Parathyroid adenoma (tissue), 2 donors: ENCODE measurements around the gene ANTXRL.
"Not testable (repeated sequence)": the region's sequence is repeated elsewhere in the genome, so short reads cannot be mapped to it uniquely, and the experiment has no call there.

Experiments
- H2AFZ ChIP-seq: fragments of 300-600 bp; sonication (generic); one replicate; pipeline ENCODE4 v1.7.0; 2017; ENCODE audit warnings: antibody characterized with exemption, mild to moderate bottlenecking
- H3K27ac ChIP-seq: fragments of 300-600 bp; sonication (generic); one replicate; pipeline ENCODE4 v1.7.0; 2017
- H3K27me3 ChIP-seq: fragments of 300-600 bp; sonication (generic); one replicate; pipeline ENCODE4 v1.7.0; 2017; ENCODE audit warnings: low read length; ENCODE audit not compliant: control insufficient read depth, insufficient read depth
- H3K36me3 ChIP-seq: fragments of 300-600 bp; sonication (generic); one replicate; pipeline ENCODE4 v1.7.0; 2017; ENCODE audit warnings: low read length; ENCODE audit not compliant: control insufficient read depth, insufficient read depth
- H3K4me1 ChIP-seq: fragments of 300-600 bp; sonication (generic); one replicate; pipeline ENCODE4 v1.7.0; 2017; ENCODE audit warnings: control low read depth
- H3K4me2 ChIP-seq: fragments of 300-600 bp; sonication (generic); one replicate; pipeline ENCODE4 v1.7.0; 2017; ENCODE audit warnings: low read length
- H3K4me3 ChIP-seq: fragments of 300-600 bp; sonication (generic); one replicate; pipeline ENCODE4 v1.7.0; 2017; ENCODE audit warnings: low read depth, low read length
- H3K79me2 ChIP-seq: fragments of 300-600 bp; sonication (generic); one replicate; pipeline ENCODE4 v1.7.0; 2017; ENCODE audit warnings: control low read depth
- H3K9ac ChIP-seq: fragments of 300-600 bp; sonication (generic); one replicate; pipeline ENCODE4 v1.7.0; 2017; ENCODE audit warnings: mild to moderate bottlenecking
- H3K9me3 ChIP-seq: fragments of 300-600 bp; sonication (generic); one replicate; pipeline ENCODE4 v1.7.0; 2017; ENCODE audit warnings: low read length; ENCODE audit not compliant: control insufficient read depth
- CTCF ChIP-seq: fragments of 300-600 bp; sonication (generic); IDR thresholded peaks from one replicate; pipeline ENCODE4 v1.7.0; 2017; ENCODE audit warnings: antibody characterized with exemption, mild to moderate bottlenecking
- donor health status: primary hyperparathyroidism.

ANTXRL gene

GRCh38 chr10:46294641-46295220, 7.9 kb downstream of the ANTXRL start:
- Histone ChIP-seq H3K4me1 (peaks cover 35% of the 10 kb centered on the region), H3K27me3 (no peaks in the 10 kb centered on the region), H3K27ac (no peak overlapping the region), H3K79me2 (no peaks in the 10 kb centered on the region), H3K4me2 (no peak overlapping the region), H3K9me3 (no peaks in the 10 kb centered on the region), H3K36me3 (no peaks in the 10 kb centered on the region), H2AFZ (peak overlapping the region; percentile 73), H3K4me3 (no peak overlapping the region), H3K9ac (no peak overlapping the region)
- TF ChIP-seq CTCF: no peak

GRCh38 chr10:46295350-46296010, 8.7 kb downstream of the ANTXRL start:
- not testable (repeated sequence) for H3K27me3 ChIP-seq, H3K27ac ChIP-seq, H3K4me3 ChIP-seq, H3K36me3 ChIP-seq, H3K9me3 ChIP-seq, H3K9ac ChIP-seq, H3K79me2 ChIP-seq, H2AFZ ChIP-seq, H3K4me2 ChIP-seq
- peaks cover 42% of the 10 kb centered on the region for H3K4me1 ChIP-seq

- peaks cover 47% of the 10 kb centered on the region for H3K4me1 ChIP-seq
- H3K9me3 ChIP-seq, H3K27ac ChIP-seq, H3K27me3 ChIP-seq, H3K4me3 ChIP-seq, H2AFZ ChIP-seq, H3K9ac ChIP-seq, H3K79me2 ChIP-seq, H3K36me3 ChIP-seq, H3K4me2 ChIP-seq: not testable (repeated sequence)
These were observed 9.3 kb downstream of the ANTXRL start for GRCh38 chr10:46296086-46296485.

GRCh38 chr10:46296641-46297141, 9.9 kb downstream of the ANTXRL start:
- no peak overlapping the region for H3K4me2 ChIP-seq
- peak overlapping the region; percentile 50 for H2AFZ ChIP-seq
- no peak for TF ChIP-seq CTCF
- H3K36me3 ChIP-seq: no peaks in the 10 kb centered on the region
- no peaks in the 10 kb centered on the region for H3K27me3 ChIP-seq
- H3K9ac ChIP-seq: no peak overlapping the region
- no peak overlapping the region for H3K27ac ChIP-seq
- no peaks in the 10 kb centered on the region for H3K79me2 ChIP-seq
- H3K4me1 ChIP-seq: peaks cover 43% of the 10 kb centered on the region
- H3K9me3 ChIP-seq: no peaks in the 10 kb centered on the region
- no peak overlapping the region for H3K4me3 ChIP-seq

GRCh38 chr10:46297406-46298204, 10.8 kb downstream of the ANTXRL start:
- no peaks in the 10 kb centered on the region for H3K9me3 ChIP-seq
- H3K4me2 ChIP-seq: no peak overlapping the region
- H3K27me3 ChIP-seq: no peaks in the 10 kb centered on the region
- no peak overlapping the region for H3K4me3 ChIP-seq
- H3K9ac ChIP-seq: no peak overlapping the region
- TF ChIP-seq CTCF: no peak
- H3K79me2 ChIP-seq: no peaks in the 10 kb centered on the region
- no peak overlapping the region for H3K27ac ChIP-seq
- peaks cover 34% of the 10 kb centered on the region for H3K4me1 ChIP-seq
- no peaks in the 10 kb centered on the region for H3K36me3 ChIP-seq
- H2AFZ ChIP-seq: no peak overlapping the region
